ENCODE data around the gene PPP1CC. TPM values are rescaled to one million over a fixed set of nuclear protein-coding genes. Genes with fewer than 3 reads are reported as not detected.
A peak's percentile ranks its signal among the peaks of the same experiment; 100 is the strongest.

Gene PPP1CC
- total RNA-seq = 100 to 1,000 TPM; 334 to 343 TPM

GRCh38 chr12:110742718-110743570 lies at the start of gene PPP1CC:
PPP1CC (minus strand) TSS chr12:110742891; CDS start chr12:110742707, 184 bp downstream.
- peak; percentile 94 for DNase-seq
- Mint-ChIP-seq H3K9me3 (no peaks in the 10 kb centered on the region), H3K4me1 (ENCODE audit: low read depth) (peaks cover 34% of the 10 kb centered on the region), H3K27me3 (no peaks in the 10 kb centered on the region), H3K4me3 (peak within 1 kb of the TSS; percentile 99), H3K27ac (peak within 1 kb of the TSS; percentile 99), H3K36me3 (peaks cover 31% of the 10 kb centered on the region)
- ChIA-PET POLR2A (interaction anchor here (0.7 to 4.1 kb wide), 5 partner anchors 10 to 275 kb away, joined by 3 to 46 read pairs (median 4); partner anchors contain the start of genes FAM216A and GPN3), CTCF (interaction anchor here (0.5 to 0.7 kb wide), 2 partner anchors 85 to 780 kb away, joined by 4 to 5 read pairs; no protein-coding TSS in a partner anchor)
- intact Hi-C loops (cut with micrococcal nuclease) = loop anchor here (1.0 kb wide), 2 partner anchors 33 to 242 kb away; no protein-coding TSS in a partner anchor

- Mint-ChIP-seq H3K27ac (peak overlapping the region; percentile 16), H3K4me1 (ENCODE audit: low read depth) (peaks cover 11% of the 10 kb centered on the region), H3K4me3 (no peak overlapping the region), H3K36me3 (no peaks in the 10 kb centered on the region), H3K9me3 (no peaks in the 10 kb centered on the region), H3K27me3 (no peaks in the 10 kb centered on the region)
- DNase-seq = no peak
- intact Hi-C loops (cut with micrococcal nuclease) = loop anchor here (1.0 kb wide), 1 partner anchor 15 kb away; no protein-coding TSS in a partner anchor
- ChIA-PET CTCF (no interaction called here), POLR2A (interaction anchor here (0.6 kb wide), 1 partner anchor 202 kb away, joined by 3 read pairs; no protein-coding TSS in a partner anchor)
These were observed 48.9 kb upstream of the PPP1CC start for GRCh38 chr12:110791589-110791988.

GRCh38 chr12:110790301-110790700 lies 47.6 kb upstream of the PPP1CC start:
- Mint-ChIP-seq H3K9me3 (no peaks in the 10 kb centered on the region), H3K4me3 (no peak overlapping the region), H3K4me1 (ENCODE audit: low read depth) (peaks cover 11% of the 10 kb centered on the region), H3K27ac (no peak overlapping the region), H3K36me3 (no peaks in the 10 kb centered on the region), H3K27me3 (no peaks in the 10 kb centered on the region)
- intact Hi-C loops (cut with micrococcal nuclease) = no loop called here
- no peak for DNase-seq
- ChIA-PET CTCF (interaction anchor here (0.6 to 0.8 kb wide), 2 partner anchors 46 to 1297 kb away, joined by 3 to 4 read pairs; no protein-coding TSS in a partner anchor), POLR2A (no interaction called here)

GRCh38 chr12:110786012-110786411 lies 43.3 kb upstream of the PPP1CC start:
- CTCF ChIA-PET = no interaction called here

GRCh38 chr12:110785240-110785639 lies 42.5 kb upstream of the PPP1CC start:
- DNase-seq = no peak
- Mint-ChIP-seq H3K27me3 (no peaks in the 10 kb centered on the region), H3K4me3 (no peak overlapping the region), H3K4me1 (ENCODE audit: low read depth) (peaks cover 38% of the 10 kb centered on the region), H3K9me3 (no peaks in the 10 kb centered on the region), H3K27ac (no peak overlapping the region), H3K36me3 (no peaks in the 10 kb centered on the region)
- intact Hi-C loops (cut with micrococcal nuclease) = no loop called here
- POLR2A ChIA-PET = no interaction called here
- CTCF ChIA-PET = no interaction called here

More at GRCh38 chr12:110786012-110786411, 43.3 kb upstream of the PPP1CC start:
- H3K9me3 Mint-ChIP-seq = no peaks in the 10 kb centered on the region
- intact Hi-C loops (cut with micrococcal nuclease) = no loop called here
- DNase-seq = no peak
- no peaks in the 10 kb centered on the region for H3K27me3 Mint-ChIP-seq
- POLR2A ChIA-PET = no interaction called here
- H3K27ac Mint-ChIP-seq = no peak overlapping the region
- no peaks in the 10 kb centered on the region for H3K36me3 Mint-ChIP-seq
- H3K4me3 Mint-ChIP-seq = no peak overlapping the region
- H3K4me1 Mint-ChIP-seq (ENCODE audit: low read depth) = peaks cover 30% of the 10 kb centered on the region

- no peak for DNase-seq
- Mint-ChIP-seq H3K4me3 (no peak overlapping the region), H3K27me3 (no peaks in the 10 kb centered on the region), H3K4me1 (ENCODE audit: low read depth) (peaks cover 56% of the 10 kb centered on the region), H3K9me3 (no peaks in the 10 kb centered on the region), H3K36me3 (no peaks in the 10 kb centered on the region), H3K27ac (peak overlapping the region; percentile 20)
- intact Hi-C loops (cut with micrococcal nuclease) = no loop called here
- ChIA-PET POLR2A (no interaction called here), CTCF (no interaction called here)
These were observed 40.2 kb upstream of the PPP1CC start for GRCh38 chr12:110782922-110783321.

- Mint-ChIP-seq H3K27me3 (no peaks in the 10 kb centered on the region), H3K27ac (peak overlapping the region; percentile 94), H3K4me3 (no peak overlapping the region), H3K36me3 (no peaks in the 10 kb centered on the region), H3K9me3 (no peaks in the 10 kb centered on the region), H3K4me1 (ENCODE audit: low read depth) (peaks cover 59% of the 10 kb centered on the region)
- ChIA-PET CTCF (no interaction called here), POLR2A (no interaction called here)
- no peak for DNase-seq
- intact Hi-C loops (cut with micrococcal nuclease) = no loop called here
These were observed 39.4 kb upstream of the PPP1CC start for GRCh38 chr12:110782094-110782493.

- Mint-ChIP-seq H3K4me3 (peak overlapping the region; percentile 33), H3K4me1 (ENCODE audit: low read depth) (peaks cover 75% of the 10 kb centered on the region), H3K36me3 (no peaks in the 10 kb centered on the region), H3K27me3 (no peaks in the 10 kb centered on the region), H3K9me3 (no peaks in the 10 kb centered on the region), H3K27ac (peak overlapping the region; percentile 94)
- ChIA-PET CTCF (no interaction called here), POLR2A (no interaction called here)
- peak; percentile 80 for DNase-seq
- intact Hi-C loops (cut with micrococcal nuclease) = loop anchor here (1.0 kb wide), 1 partner anchor 202 kb away; no protein-coding TSS in a partner anchor
These were observed 37.8 kb upstream of the PPP1CC start for GRCh38 chr12:110780448-110780847.

- H3K9me3 Mint-ChIP-seq = peaks cover 2% of the 10 kb centered on the region
- H3K27me3 Mint-ChIP-seq = no peaks in the 10 kb centered on the region
- DNase-seq = no peak
- H3K36me3 Mint-ChIP-seq = no peaks in the 10 kb centered on the region
- H3K4me1 Mint-ChIP-seq (ENCODE audit: low read depth) = peaks cover 78% of the 10 kb centered on the region
- peak overlapping the region; percentile 94 for H3K27ac Mint-ChIP-seq
- ChIA-PET CTCF (interaction anchor here (1.2 to 4.3 kb wide), 3 partner anchors 39 to 74 kb away, joined by 3 to 30 read pairs (median 4); no protein-coding TSS in a partner anchor), POLR2A (interaction anchor here (0.7 to 5.3 kb wide), 4 partner anchors 9 to 42 kb away, joined by 3 to 46 read pairs (median 4); partner anchors contain the start of gene PPP1CC)
- intact Hi-C loops (cut with micrococcal nuclease) = loop anchor here (10.0 kb wide), 1 partner anchor 656 kb away; no protein-coding TSS in a partner anchor
- peak overlapping the region; percentile 46 for H3K4me3 Mint-ChIP-seq
These were observed 36.3 kb upstream of the PPP1CC start for GRCh38 chr12:110778833-110779577.

- H3K36me3 Mint-ChIP-seq = no peaks in the 10 kb centered on the region
- CTCF ChIA-PET = interaction anchor here (0.6 to 4.3 kb wide), 8 partner anchors 28 to 696 kb away, joined by 3 to 30 read pairs (median 3); no protein-coding TSS in a partner anchor
- POLR2A ChIA-PET = interaction anchor here (0.6 to 5.3 kb wide), 10 partner anchors 35 to 255 kb away, joined by 3 to 46 read pairs (median 4); partner anchors contain the start of genes PPP1CC and TCTN1
- intact Hi-C loops (cut with micrococcal nuclease) = loop anchor here (1.0 to 10.0 kb wide), 6 partner anchors 15 to 658 kb away; partner anchors contain the start of gene PPP1CC
- peaks cover 69% of the 10 kb centered on the region for H3K4me1 Mint-ChIP-seq (ENCODE audit: low read depth)
- peaks cover 4% of the 10 kb centered on the region for H3K9me3 Mint-ChIP-seq
- peak overlapping the region; percentile 34 for H3K4me3 Mint-ChIP-seq
- peak; percentile 84 for DNase-seq
- no peaks in the 10 kb centered on the region for H3K27me3 Mint-ChIP-seq
- H3K27ac Mint-ChIP-seq = peak overlapping the region; percentile 94
These were observed 33.7 kb upstream of the PPP1CC start for GRCh38 chr12:110776410-110776809.

GRCh38 chr12:110775997-110776396 lies 33.3 kb upstream of the PPP1CC start:
- ChIA-PET POLR2A (interaction anchor here (0.6 to 5.3 kb wide), 10 partner anchors 34 to 255 kb away, joined by 3 to 46 read pairs (median 4); partner anchors contain the start of genes PPP1CC and TCTN1), CTCF (interaction anchor here (0.6 to 4.3 kb wide), 7 partner anchors 28 to 697 kb away, joined by 3 to 30 read pairs (median 3); no protein-coding TSS in a partner anchor)
- H3K9me3 Mint-ChIP-seq = peaks cover 4% of the 10 kb centered on the region
- H3K4me1 Mint-ChIP-seq (ENCODE audit: low read depth) = peaks cover 72% of the 10 kb centered on the region
- H3K27me3 Mint-ChIP-seq = no peaks in the 10 kb centered on the region
- H3K4me3 Mint-ChIP-seq = peak overlapping the region; percentile 34
- H3K36me3 Mint-ChIP-seq = no peaks in the 10 kb centered on the region
- intact Hi-C loops (cut with micrococcal nuclease) = loop anchor here (1.0 to 10.0 kb wide), 6 partner anchors 15 to 659 kb away; partner anchors contain the start of gene PPP1CC
- no peak for DNase-seq
- H3K27ac Mint-ChIP-seq = peak overlapping the region; percentile 94
